Measurements from ENCODE around the gene IGLL5. TPM values are rescaled to one million over a fixed set of nuclear protein-coding genes. Genes with fewer than 3 reads are reported as not detected.
"Not testable (repeated sequence)": the region's sequence is repeated elsewhere in the genome, so short reads cannot be mapped to it uniquely, and the experiment has no call there.

The IGLL5 gene
- polyA plus RNA-seq, 3 donors: 0.34 to 0.67 TPM; not detected in 1

GRCh38 chr22:22895776-22896445, 8.3 kb downstream of the IGLL5 start:
- no peak for DNase-seq (ENCODE audit: extremely low read depth in 1 of 11, low read depth in 9 of 11, low spot score in 4 of 11)

- DNase-seq (ENCODE audit: extremely low read depth in 1 of 11, low read depth in 9 of 11, low spot score in 4 of 11): no peak
Observed at GRCh38 chr22:22896601-22897000, 9.0 kb downstream of the IGLL5 start.

GRCh38 chr22:22897091-22897490, 9.5 kb downstream of the IGLL5 start:
- DNase-seq (ENCODE audit: extremely low read depth in 1 of 11, low read depth in 9 of 11, low spot score in 4 of 11): no peak

DNA sequence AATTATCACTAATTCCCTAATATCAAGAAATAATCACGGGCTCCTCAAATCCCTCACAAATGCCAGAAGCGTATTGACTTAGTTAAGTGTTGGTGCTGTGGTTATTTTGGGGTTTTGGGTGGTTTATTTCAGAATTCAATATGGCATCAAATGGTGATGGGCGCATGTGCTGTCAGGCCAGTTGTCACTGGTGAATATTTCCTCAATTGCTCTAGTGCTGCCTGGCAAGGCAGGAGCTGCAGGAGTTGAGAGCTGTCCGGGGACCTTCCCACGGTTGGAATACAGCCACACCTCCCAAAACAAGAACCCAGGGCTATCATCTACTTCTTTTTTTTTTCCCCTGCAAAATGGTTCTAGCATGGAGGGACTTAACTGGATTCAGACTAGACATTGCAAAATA, 10.3 kb downstream of the IGLL5 start:
- DNase-seq (ENCODE audit: extremely low read depth in 1 of 11, low read depth in 9 of 11, low spot score in 4 of 11): no peak

DNA sequence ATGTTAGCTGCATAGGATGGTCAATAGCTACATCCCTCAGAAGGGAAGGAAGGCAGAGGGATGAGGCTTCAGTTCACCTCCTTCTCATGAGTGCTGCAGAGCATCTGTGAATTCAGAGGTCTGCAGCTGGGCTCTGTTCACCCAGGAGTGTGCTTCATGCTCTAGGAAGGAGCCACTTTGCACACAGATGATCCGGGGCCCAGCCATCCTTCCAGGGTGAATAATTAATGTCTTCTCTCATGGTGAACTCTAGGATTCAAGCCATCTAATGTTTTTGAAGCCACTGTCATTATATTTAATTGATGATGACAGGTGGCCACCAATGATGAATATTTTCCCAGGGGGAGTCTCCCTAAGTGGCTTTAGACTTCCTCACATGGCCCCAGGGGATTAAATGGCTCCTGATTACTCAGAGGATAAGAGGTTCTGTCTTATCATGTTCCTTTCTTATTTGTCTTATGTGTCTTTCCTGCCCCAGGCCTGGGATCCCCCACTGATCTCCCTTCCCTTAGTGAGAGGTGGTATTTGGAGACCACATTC, 10.9 kb downstream of the IGLL5 start:
- not testable (repeated sequence) for DNase-seq (ENCODE audit: extremely low read depth in 1 of 11, low read depth in 9 of 11, low spot score in 4 of 11)

DNA sequence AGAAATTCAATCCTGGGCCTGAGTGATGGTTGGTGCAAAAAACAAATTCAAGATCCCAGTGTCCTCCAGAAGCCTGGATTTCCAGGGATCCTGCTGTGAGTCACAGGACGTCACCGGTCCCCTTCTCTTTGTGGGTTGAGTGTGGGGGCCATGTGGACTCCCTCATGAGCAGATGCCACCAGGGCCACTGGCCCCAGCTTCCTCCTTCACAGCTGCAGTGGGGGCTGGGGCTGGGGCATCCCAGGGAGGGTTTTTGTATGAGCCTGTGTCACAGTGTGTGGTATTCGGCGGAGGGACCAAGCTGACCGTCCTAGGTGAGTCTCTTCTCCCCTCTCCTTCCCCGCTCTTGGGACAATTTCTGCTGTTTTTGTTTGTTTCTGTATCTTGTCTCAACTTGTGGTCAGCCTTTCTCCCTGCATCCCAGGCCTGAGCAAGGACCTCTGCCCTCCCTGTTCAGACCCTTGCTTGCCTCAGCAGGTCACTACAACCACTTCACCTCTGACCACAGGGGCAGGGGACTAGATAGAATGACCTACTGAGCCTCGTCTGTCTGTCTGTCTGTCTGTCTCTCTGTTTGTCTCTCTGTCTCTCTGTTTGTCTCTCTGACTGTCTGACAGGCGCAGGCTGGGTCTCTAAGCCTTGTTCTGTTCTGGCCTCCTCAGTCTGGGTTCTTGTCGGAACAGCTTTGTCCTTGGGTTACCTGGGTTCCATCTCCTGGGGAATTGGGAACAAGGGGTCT, 11.9 kb downstream of the IGLL5 start:
- not testable (repeated sequence) for DNase-seq (ENCODE audit: extremely low read depth in 1 of 11, low read depth in 9 of 11, low spot score in 4 of 11)

- DNase-seq (ENCODE audit: extremely low read depth in 1 of 11, low read depth in 9 of 11, low spot score in 4 of 11): not testable (repeated sequence)
Observed at GRCh38 chr22:22900527-22901205, 13.1 kb downstream of the IGLL5 start.

- DNase-seq (ENCODE audit: extremely low read depth in 1 of 11, low read depth in 9 of 11, low spot score in 4 of 11): no peak
Observed at GRCh38 chr22:22901578-22902218, 14.1 kb downstream of the IGLL5 start.

DNA sequence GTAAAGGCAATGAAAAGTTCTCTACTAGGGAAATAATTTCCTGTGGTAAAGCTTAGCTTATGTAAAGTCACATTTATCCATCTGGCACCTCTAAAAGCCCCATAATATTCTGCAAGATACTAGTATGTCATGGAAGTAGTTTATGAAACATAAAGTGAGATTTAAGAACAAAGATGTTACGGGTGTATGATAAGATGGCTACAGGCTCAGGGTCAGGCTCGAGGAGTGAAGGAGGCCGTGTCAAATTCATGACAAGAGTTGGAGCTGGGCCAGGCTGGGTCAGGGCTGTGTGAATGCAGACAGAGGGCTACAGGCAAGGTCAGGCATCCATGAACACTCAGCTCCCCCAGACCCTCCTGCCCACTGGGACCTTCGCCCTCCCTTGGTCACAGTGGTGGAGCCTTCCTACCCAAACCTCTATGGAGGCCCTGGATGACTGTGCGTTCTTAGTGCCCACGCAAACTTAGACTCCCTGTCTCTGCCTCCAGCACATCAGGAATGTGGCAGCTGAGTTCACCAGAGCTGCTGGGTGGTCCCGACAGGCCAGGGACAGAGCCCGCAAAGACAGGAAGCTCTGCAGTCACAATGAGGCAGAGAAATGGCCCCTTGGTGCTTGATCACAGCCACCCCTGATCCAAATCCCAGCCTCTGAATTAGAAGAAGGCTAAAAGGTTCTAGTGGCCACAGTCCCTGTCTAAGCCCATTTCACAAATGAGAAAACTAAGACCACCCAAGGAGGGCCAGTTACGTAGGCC, 14.8 kb downstream of the IGLL5 start:
- DNase-seq (ENCODE audit: extremely low read depth in 1 of 11, low read depth in 9 of 11, low spot score in 4 of 11): no peak

- DNase-seq (ENCODE audit: extremely low read depth in 1 of 11, low read depth in 9 of 11, low spot score in 4 of 11): no peak
Observed at GRCh38 chr22:22903355-22903777, 15.8 kb downstream of the IGLL5 start.

DNA sequence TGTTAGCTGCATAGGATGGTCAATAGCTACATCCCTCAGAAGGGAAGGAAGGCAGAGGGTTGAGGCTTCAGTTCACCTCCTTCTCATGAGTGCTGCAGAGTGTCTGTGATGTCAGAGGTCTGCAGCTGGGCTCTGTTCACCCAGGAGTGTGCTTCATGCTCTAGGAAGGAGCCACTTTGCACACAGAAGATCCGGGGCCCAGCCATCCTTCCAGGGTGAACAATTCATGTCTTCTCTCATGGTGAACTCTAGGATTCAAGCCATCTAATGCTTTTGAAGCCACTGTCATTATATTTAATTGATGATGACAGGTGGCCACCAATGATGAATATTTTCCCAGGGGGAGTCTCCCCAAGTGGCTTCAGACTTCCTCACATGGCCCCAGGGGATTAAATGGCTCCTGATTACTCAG, 16.2 kb downstream of the IGLL5 start:
- DNase-seq (ENCODE audit: extremely low read depth in 1 of 11, low read depth in 9 of 11, low spot score in 4 of 11): not testable (repeated sequence)

DNA sequence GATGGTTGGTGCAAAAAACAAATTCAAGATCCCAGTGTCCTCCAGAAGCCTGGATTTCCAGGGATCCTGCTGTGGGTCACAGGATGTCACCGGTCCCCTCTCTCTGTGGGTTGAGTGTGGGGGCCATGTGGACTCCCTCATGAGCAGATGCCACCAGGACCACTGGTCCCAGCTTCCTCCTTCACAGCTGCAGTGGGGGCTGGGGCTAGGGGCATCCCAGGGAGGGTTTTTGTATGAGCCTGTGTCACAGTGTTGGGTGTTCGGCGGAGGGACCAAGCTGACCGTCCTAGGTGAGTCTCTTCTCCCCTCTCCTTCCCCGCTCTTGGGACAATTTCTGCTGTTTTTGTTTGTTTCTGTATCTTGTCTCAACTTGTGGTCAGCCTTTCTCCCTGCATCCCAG, 17.1 kb downstream of the IGLL5 start:
- DNase-seq (ENCODE audit: extremely low read depth in 1 of 11, low read depth in 9 of 11, low spot score in 4 of 11): not testable (repeated sequence)

GRCh38 chr22:22906391-22906790, 18.8 kb downstream of the IGLL5 start:
- not testable (repeated sequence) for DNase-seq (ENCODE audit: extremely low read depth in 1 of 11, low read depth in 9 of 11, low spot score in 4 of 11)

DNA sequence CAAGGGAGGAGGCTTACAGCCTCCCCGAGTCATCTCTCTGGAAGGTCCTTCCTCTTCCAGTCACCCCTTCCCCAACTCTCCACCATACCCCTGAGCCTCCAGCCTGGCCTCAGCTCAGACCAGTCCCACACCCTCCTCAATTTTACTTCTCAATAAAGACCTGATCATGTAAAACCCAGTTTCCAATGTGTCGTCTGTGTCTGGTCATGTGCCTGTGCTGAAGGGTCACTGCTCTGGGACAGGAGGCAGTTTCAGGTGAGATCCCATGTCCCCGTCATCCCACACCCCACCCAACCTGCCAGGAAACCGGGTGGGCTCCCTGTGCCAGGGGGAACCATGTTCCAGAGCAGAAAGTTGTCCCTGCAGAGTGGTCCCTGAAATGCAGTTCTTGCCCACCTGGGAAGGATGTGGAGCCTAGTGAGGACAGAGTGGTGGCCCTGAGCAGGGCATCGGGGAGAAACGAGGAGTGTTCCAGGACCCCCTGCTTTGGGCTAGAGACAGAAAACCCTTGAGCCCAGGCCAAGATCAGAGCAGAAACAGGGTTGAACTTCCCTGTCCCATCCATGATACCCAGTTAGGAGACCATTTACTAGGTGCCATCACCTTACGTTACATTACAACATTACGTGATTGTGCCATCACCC, 19.4 kb downstream of the IGLL5 start:
- no peak for DNase-seq (ENCODE audit: extremely low read depth in 1 of 11, low read depth in 9 of 11, low spot score in 4 of 11)

DNA sequence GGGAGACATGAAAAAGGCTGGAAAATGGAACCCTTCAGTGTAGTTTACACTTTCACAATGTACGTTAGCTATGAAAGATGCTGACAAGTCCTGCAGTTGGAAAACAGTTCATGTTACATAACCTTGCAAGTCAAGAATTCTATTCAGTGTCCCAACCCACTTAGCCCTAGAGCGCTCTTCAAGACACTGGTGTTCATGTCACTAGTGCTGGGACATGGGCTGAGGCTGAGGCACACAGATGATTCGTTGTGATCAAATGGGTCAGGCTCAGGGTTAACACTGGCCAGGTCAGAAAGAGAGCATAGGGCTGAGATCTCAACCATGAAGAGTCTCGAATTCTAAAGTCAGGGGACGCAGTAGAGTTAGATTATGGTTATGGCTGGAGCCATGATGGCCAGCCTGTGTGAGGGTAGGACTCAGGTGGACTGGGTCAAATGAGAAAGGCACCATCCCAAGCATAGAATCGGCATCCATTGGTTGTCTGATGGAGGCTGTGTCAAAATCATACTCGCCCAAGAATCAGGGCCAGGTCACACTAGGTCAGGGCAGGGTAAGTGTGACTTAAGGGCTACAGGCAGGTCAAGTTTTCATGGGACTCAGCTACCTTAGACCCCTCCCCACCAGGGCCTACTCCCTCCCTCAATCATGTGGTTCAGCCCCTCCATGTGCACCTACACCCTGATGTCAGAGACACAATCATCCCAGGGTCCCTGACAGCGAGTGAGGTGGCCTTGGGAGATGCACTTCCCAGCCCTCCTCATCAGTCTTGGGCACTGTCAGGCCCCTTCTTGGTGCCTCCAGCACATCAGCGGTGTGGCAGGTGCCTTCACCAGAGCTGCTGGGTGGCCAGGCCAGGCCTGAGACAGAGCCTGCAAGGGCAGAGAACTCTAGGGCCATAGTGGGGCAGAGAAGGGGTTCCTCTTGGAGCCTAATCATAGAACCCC, 20.2 kb downstream of the IGLL5 start:
- no peak for DNase-seq (ENCODE audit: extremely low read depth in 1 of 11, low read depth in 9 of 11, low spot score in 4 of 11)

DNA sequence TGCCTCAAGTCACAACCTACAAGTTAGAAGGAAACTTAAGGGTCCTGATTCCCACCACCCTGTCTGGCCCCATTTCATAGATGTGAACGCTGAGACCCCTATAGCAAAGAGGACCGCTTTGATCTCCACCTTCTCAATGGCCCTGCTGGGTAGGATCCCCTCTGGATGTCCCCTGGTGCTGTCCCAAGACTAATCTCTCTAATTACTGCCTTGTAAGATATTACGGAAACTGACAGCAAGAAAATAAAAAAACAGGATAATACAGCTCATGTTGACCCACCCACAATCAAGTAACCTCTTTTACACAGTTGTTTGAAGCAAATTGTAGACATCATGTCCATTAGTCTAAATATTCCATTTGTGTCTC, 20.9 kb downstream of the IGLL5 start:
- no peak for DNase-seq (ENCODE audit: extremely low read depth in 1 of 11, low read depth in 9 of 11, low spot score in 4 of 11)

GRCh38 chr22:22908941-22909604, 21.5 kb downstream of the IGLL5 start:
- DNase-seq (ENCODE audit: extremely low read depth in 1 of 11, low read depth in 9 of 11, low spot score in 4 of 11): no peak

All from renal cortex interstitium (tissue), 11 donors.